Dedifferentiated amniotic fluid mesenchymal stem cell (primary cell): ENCODE data around the gene IRGQ.
"Not testable (repeated sequence)": the region's sequence is repeated elsewhere in the genome, so short reads cannot be mapped to it uniquely, and the experiment has no call there.

Experiments used
- DNase-seq: peaks from one replicate; pipeline ENCODE4 v3.0.0-alpha.2; 2016; ENCODE audit errors: extremely low spot score

Gene IRGQ

GRCh38 chr19:43570174-43570791 lies 25.7 kb downstream of the IRGQ start:
- DNase-seq, result no peak

- DNase-seq, result no peak
These were observed 26.3 kb downstream of the IRGQ start for GRCh38 chr19:43569657-43570056.

- DNase-seq, result no peak
These were observed 31.1 kb downstream of the IRGQ start for GRCh38 chr19:43564800-43565199.

GRCh38 chr19:43563816-43564457 lies 32.0 kb downstream of the IRGQ start:
- DNase-seq, result no peak

GRCh38 chr19:43562698-43563241 lies 33.2 kb downstream of the IRGQ start:
- no peak for DNase-seq

GRCh38 chr19:43562226-43562697 lies 33.7 kb downstream of the IRGQ start:
- DNase-seq, result no peak

- no peak for DNase-seq
These were observed 34.6 kb downstream of the IRGQ start for GRCh38 chr19:43561139-43561970.

- no peak for DNase-seq
These were observed 35.2 kb downstream of the IRGQ start for GRCh38 chr19:43560687-43561086.

GRCh38 chr19:43555185-43555770 lies 40.7 kb downstream of the IRGQ start:
- DNase-seq, result no peak

GRCh38 chr19:43554317-43554895 lies 41.5 kb downstream of the IRGQ start:
- DNase-seq, result no peak

- DNase-seq, result no peak
These were observed 42.3 kb downstream of the IRGQ start for GRCh38 chr19:43553656-43554055.

GRCh38 chr19:43552616-43553015 lies 43.3 kb downstream of the IRGQ start:
- no peak for DNase-seq

- no peak for DNase-seq
These were observed 43.8 kb downstream of the IRGQ start for GRCh38 chr19:43552198-43552450.

- no peak for DNase-seq
These were observed 44.3 kb downstream of the IRGQ start for GRCh38 chr19:43551399-43552197.

GRCh38 chr19:43548706-43549105 lies 47.2 kb downstream of the IRGQ start:
- no peak for DNase-seq

GRCh38 chr19:43547926-43548325 lies 48.0 kb downstream of the IRGQ start:
- not testable (repeated sequence) for DNase-seq

- DNase-seq, result no peak
These were observed 49.4 kb downstream of the IRGQ start for GRCh38 chr19:43546581-43546980.

- DNase-seq, result no peak
These were observed 50.0 kb downstream of the IRGQ start for GRCh38 chr19:43545981-43546380.

GRCh38 chr19:43545276-43545675 lies 50.7 kb downstream of the IRGQ start:
- no peak for DNase-seq

GRCh38 chr19:43544077-43544476 lies 51.9 kb downstream of the IRGQ start:
- no peak for DNase-seq
